H1 (cell line): Measurements from ENCODE around the gene CXCL14. TPM values are rescaled to one million over a fixed set of nuclear protein-coding genes. Genes with fewer than 3 reads are reported as not detected.

Source experiments
- ATF2 ChIP-seq: IDR thresholded peaks from 2 replicates; pipeline ENCODE4 v1.6.1; 2012; ENCODE audit warnings: low read length, inconsistent platforms
- HDAC2 ChIP-seq, 2 experiments: fragments of 300-600 bp in 1 of 2; sonication (generic) in 1 of 2; IDR thresholded peaks; 2 replicates each; pipeline ENCODE4 v1.6.1; 2011 to 2012; ENCODE audit warnings: low read depth in 2 of 2, low read length in 2 of 2, mild to moderate bottlenecking in 2 of 2, moderate library complexity in 2 of 2, borderline replicate concordance in 1 of 2, inconsistent platforms in 1 of 2
- NANOG ChIP-seq: IDR thresholded peaks from 2 replicates; pipeline ENCODE4 v1.6.1; 2011; ENCODE audit warnings: low read length, low read depth, mild to moderate bottlenecking, inconsistent platforms; ENCODE audit not compliant: insufficient read depth, poor library complexity, severe bottlenecking
- POLR2A ChIP-seq, 2 experiments: IDR thresholded peaks; 1 replicate in 1 of 2; 2 replicates in 1 of 2; pipeline ENCODE4 v1.6.1; 2011; ENCODE audit warnings: low read depth in 2 of 2, low read length in 2 of 2, mild to moderate bottlenecking in 2 of 2; ENCODE audit errors: control extremely low read depth in 1 of 2
- RNF2 ChIP-seq: fragments of 200-900, 300-1000 bp; sonication (generic); IDR thresholded peaks from 2 replicates; pipeline ENCODE4 v1.7.1; 2016; ENCODE audit warnings: borderline replicate concordance, low read depth, mild to moderate bottlenecking, antibody characterized with exemption, low read length; ENCODE audit not compliant: poor library complexity, severe bottlenecking; ENCODE audit errors: missing control alignments
- SAP30 ChIP-seq: fragments of 300-600 bp; sonication (generic); IDR thresholded peaks from 2 replicates; pipeline ENCODE4 v1.7.1; 2012; ENCODE audit warnings: low read length, moderate library complexity, mild to moderate bottlenecking, inconsistent platforms; ENCODE audit not compliant: insufficient read depth, insufficient replicate concordance
- TEAD4 ChIP-seq: IDR thresholded peaks from 2 replicates; pipeline ENCODE4 v1.6.1; 2012; ENCODE audit warnings: low read depth, low read length, inconsistent platforms, mixed read lengths
- ZNF274 ChIP-seq: IDR thresholded peaks from 2 replicates; pipeline ENCODE4 v1.7.0; 2012; ENCODE audit warnings: low read length, borderline replicate concordance; ENCODE audit errors: extremely low read depth
- polyA plus RNA-seq, 7 experiments: library from polyadenylated mRNA; depleted of rRNA in 3 of 7; stranded (reverse) in 5 of 7; unstranded in 2 of 7; fragments of >200 nt in 5 of 7; fragments of 200-250 nt in 2 of 7; gene quantifications; 1 replicate in 5 of 7; 2 replicates in 1 of 7; 4 replicates in 1 of 7; pipeline versions ENCODE4 v1.2.1 to v1.2.3, GENCODE V29; 2011 to 2013; ENCODE audit warnings: missing spikeins in 2 of 7, mixed read lengths in 2 of 7
- total RNA-seq: library from RNA; stranded (reverse); fragmentation: NEBNext Ultra II Directional; extraction: Animal tissue kit (Norgen Biotek cat#: 25700); gene quantifications from 2 replicates; pipeline ENCODE4 v1.2.1, GENCODE V29; 2021

Gene CXCL14
- total and polyA plus RNA-seq, 2 of the 8 experiments (the other 6 are each of a cell fraction or from before 2014, with no cell fraction given): 1.5 to 1.8 TPM

GRCh38 chr5:135600971-135601381 lies 22.2 kb upstream of the CXCL14 start (continued):
- TF ChIP-seq ATF2 (no peak), TEAD4 (no peak), SAP30 (no peak), ZNF274 (no peak), NANOG (no peak), HDAC2 (IDR thresholded peaks at IDR 0.05; ENCODE audit: borderline replicate concordance in 1 of 2, low read depth in 2 of 2, low read length in 2 of 2) (no peak), POLR2A (IDR thresholded peaks at IDR 0.05; ENCODE audit: control extremely low read depth in 1 of 2, low read depth in 2 of 2, low read length in 2 of 2) (no peak), RNF2 (no peak)
